HG02623 (cell line): Measurements from ENCODE around the gene TXNDC2.
"Not testable (repeated sequence)": the region's sequence is repeated elsewhere in the genome, so short reads cannot be mapped to it uniquely, and the experiment has no call there.

Experiments
- ATAC-seq: cut with Tn5 transposase; IDR thresholded peaks from one replicate; pipeline ENCODE4 v1.9.1; 2021; ENCODE audit warnings: moderate library complexity; ENCODE audit not compliant: unreplicated experiment

Gene TXNDC2

DNA sequence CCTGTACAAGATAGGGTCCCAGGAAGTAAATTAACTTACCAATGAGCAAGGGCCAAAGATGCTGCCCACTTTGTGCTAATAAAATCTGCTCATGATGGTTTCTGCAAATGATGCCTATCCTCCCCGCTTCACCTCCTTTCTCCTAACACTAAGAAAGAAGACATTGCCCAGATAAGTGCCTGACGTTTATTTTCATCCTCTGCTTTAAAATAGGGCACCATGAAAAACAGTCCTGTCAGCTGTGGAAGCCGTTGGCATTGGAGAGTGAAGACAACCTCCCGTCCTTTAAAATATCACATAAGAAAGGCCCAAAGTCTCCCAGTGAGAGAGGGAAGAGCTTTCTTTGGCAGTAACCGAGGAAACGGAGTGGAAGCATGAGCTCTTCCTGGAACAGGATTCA lies 1.7 kb upstream of the TXNDC2 start:
- no peak for ATAC-seq

DNA sequence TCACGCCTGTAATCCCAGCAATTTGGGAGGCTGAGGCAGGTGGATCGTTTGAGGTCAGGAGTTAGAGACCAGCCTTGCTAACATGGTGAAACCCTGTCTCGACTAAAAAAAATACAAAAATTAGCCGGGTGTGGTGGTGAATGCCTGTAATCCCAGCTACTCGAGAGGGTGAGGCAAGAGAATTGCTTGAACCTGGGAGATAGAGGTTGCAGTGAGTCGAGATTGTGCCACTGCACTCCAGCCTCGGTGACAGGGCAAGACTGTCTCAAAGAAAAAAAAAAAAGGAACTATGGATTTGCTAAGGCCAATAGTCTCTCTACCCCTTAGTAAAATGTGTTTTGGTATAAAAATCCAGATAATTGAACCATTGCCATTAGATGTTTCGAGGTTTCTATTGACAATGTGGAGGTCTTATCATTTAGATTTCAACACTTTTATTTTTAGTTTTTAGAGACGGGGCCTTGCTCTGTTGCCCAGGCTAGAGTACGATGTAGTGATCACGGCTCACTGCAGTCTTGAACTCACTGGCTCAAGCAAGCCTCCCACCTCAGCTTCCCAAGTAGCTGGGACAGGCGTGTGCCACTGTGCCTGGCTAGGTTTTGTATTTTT lies 1.1 kb upstream of the TXNDC2 start:
- ATAC-seq: no peak

DNA sequence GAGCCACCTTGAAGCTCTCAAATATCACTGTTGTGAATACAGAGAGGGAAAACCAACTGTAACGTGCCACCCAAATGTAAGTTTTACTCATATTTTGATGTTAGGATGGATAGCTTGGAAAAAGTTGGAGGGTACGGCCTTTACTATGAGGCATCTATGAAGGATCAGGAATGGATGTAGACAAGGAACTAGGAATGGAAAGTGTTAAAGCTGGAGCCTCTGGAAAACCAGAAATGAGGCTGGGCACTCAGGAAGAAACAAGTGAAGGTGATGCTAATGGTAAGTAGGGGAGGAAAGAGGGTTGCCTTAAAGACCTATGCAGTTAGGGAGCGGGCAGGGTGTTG lies 204 bp downstream of the TXNDC2 start:
- no peak for ATAC-seq

DNA sequence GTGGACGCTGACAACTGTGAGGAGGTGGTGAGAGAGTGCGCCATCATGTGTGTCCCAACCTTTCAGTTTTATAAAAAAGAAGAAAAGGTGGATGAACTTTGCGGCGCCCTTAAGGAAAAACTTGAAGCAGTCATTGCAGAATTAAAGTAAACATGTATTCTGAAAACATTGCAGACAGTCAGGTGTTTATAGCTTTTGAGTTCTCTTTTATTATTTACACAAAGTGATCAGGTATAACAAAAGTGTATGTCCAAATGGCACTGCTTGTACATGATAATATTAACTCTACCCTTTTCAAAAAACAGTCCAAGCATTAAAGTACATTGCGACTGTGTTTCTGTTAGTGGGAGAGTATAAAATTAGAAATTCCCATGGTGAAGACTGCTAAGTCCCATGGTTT lies 2.2 kb downstream of the TXNDC2 start:
- no peak for ATAC-seq

DNA sequence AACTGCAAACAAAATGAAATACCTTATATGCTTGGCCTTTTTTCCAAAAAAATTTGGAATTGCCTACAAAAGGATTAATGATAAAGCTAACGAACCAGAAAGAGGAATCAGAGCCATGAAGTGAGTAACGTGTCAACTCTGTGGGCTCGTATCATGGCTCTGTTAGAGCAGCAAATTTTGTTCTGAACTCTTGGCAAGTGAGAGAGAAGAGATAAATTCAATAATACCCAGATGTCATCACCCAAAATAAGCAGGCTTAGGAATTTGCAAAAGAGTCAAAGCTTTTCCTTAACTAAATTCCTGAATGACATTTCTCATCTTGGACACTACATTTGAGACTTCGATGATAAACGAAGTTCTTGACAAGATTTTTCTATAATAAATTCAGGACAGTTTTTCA lies 4.4 kb downstream of the TXNDC2 start:
- ATAC-seq: no peak

DNA sequence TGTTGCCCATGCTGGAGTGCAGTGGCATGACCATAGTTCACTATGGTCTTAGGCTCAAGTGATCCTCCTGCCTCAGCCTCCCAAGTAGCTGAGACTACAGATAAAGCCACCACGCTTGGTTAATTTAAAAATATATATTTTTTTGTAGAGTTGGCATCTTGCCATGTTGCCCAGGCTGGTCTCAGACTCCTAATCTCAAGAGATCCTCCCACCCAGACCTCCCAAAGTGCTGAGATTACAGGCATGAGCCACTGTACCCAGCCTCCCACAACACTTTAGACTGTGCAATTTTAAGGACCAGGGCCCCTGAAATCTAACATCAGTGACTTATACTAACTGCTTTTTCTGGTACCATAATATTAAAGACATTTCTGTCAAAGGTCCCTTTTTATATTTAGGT lies 5.2 kb downstream of the TXNDC2 start:
- no peak for ATAC-seq

DNA sequence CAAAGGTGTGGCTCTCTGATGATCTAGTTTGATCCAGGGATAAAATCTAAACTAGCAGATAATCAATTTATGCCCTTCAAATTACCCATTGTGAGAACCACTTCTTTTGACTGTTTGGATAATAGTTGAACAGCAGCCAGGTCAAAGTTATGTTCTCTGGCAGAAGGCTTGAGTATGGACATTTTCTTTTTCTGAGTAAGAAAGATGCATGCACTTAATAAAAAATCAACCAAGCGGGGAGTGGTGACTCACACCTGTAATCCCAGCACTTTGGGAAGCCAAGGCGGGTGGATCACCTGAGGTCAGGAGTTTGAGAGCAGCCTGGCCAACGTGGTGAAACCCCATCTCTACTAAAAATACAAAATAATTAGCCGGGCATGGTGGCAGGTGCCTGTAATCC lies 5.7 kb downstream of the TXNDC2 start:
- not testable (repeated sequence) for ATAC-seq

DNA sequence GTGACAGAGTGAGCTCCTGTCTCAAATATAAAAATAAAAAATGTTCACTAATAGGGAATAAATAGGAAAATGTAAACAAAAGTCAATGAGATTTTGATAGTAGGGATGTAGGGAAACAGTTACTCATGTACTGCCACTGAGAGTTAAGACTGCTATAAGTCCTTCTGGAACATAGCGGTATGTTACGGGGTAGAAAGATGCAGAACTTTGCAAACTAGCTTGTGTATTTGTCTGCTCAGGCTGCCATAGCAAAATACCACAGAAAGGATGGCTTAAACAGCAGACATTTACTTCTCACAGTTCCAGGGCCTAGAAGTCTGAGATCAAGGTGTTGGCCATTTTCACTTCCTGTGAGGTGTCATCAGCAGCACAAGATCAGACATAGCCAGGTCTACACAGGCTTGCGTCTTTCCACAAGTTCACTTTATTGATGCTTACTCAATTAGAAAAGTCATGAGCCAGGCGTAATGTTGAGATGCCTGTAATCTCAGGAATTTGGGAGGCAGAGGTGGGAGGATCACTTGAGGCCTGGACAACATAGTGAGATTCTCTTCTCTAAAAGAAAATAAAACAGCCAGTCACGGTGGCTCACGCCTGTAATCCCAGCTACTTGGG lies 8.8 kb downstream of the TXNDC2 start:
- no peak for ATAC-seq

DNA sequence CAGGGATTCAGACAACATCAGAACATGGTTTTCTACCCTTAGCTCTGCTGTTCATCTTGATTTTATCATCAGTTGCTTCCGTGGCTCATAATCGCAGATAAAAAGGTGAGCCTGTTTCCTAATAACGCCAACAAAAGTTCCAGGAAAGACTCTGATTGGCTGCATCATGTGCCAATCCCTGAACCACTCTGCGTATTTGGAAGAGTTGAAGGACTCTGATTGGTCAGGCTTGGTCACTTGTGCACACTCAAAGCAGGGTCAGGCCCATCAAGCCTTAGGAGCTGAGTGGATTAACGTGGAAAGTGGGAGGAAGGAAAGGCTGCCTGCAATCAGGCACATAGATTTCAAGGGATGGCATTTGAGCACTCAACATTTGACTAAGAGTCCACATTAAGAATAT lies 11.4 kb downstream of the TXNDC2 start:
- ATAC-seq: no peak

DNA sequence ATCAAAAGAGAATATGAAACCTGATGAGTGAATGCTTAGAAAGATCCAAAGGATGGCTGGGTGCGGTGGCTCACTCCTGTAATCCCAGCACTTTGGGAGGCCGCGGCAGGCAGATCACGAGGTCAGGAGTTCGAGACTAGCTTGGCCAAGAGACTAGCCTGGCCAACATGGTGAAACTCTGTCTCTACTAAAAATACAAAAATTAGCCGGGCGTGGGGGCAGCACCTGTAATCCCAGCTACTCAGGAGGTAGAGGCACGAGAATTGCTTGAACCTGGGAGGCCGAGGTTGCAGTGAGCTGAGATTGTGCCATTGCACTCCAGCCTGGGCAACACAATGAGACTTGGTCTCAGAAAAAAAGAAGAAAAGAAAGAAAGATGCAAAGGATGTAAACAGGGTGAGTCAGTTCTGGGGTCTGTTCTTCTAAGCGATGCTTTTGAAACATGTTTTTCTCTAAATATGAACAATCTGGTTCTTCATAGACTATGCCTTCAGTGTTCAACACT lies 12.1 kb downstream of the TXNDC2 start:
- ATAC-seq: not testable (repeated sequence)

DNA sequence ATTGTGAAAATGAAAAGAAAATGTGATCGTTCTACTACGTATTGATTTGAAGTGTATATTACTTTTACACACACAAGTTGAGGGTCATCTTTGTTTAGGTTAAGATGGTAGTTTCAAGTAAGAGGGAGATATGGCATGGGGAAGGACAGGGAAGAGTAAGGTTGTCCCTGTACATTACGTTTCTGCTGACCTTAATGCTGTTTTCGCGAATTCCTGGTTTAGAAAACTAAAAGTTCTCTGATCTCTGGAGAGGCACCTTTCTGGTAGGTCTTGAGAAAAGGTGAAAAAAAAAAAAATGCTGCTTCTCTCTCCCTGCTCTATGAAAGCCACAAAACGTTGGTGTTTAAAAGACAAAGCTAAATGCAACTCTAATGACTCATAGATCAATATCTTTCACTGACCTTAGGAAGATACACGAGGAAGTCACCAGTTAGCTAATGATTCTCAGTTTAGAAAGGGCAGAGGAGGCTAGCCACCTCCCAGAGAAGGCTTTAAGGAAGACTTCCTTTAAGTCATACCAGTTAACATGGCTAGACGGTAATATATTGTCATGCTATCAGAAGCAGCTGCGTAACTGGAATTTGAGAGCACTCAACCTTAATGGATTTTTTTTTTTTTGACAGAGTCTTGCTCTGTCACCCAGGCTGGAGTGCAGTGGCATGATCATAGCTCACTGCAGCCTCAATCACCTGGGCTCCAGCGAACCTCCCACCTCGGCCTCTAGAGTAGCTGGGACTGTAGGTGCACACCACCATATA lies 13.2 kb downstream of the TXNDC2 start:
- ATAC-seq: no peak

DNA sequence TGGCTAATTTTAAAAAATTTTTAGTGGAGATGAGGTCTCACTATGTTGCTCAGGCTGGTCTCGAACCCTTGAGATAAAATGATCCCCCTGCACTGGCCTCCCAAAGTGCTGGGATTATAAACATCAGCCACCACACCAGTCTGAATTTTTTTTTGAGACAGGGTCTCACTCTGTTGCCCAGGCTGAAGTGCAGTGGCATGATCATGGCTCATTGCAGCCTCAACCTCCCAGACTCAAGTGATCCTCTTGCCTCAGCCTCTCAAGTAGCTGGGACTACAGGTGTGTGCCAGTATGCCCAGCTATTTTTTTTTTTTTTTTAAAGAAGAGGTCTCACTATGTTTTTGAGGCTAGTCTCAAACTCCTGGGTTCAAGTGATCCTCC lies 13.8 kb downstream of the TXNDC2 start:
- ATAC-seq: not testable (repeated sequence)

DNA sequence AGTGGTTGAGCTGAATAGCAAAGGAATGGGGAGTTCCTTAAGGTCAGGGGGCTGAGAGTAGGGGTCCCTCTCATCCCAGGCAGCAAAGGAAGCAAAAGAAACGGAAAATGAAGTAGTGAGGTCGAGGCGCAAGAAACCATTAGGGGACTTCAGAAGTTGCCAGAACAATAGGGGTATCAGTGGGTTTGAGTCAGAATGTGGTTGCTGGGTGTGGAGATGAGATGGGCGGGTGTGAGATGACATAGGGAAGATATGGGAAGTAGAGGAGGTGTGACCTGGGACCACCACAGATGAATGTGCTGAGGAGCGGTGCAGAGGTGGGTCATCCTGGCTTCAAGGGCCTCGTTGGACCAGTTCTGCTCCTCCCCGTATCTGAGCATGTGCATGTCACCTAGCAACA lies 14.9 kb downstream of the TXNDC2 start:
- ATAC-seq: no peak

DNA sequence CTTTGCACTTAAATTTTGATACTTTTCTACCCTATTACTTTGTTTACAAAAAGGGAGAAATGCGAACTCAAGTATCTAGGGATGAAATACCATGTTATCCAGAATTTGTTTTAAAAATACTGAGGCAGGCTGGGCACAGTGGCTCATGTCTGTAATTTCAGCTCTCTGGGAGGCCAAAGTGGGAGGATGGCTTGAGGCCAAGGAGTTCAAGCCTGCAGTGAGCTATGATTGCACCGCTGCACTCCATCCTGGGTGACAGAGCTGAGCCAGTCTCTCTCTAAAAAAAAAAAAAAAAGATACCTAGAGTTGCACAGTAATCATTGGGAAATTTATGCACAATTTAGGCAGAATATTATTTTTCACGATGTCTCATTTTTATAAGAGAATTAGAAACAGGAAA lies 15.6 kb downstream of the TXNDC2 start:
- ATAC-seq: no peak

DNA sequence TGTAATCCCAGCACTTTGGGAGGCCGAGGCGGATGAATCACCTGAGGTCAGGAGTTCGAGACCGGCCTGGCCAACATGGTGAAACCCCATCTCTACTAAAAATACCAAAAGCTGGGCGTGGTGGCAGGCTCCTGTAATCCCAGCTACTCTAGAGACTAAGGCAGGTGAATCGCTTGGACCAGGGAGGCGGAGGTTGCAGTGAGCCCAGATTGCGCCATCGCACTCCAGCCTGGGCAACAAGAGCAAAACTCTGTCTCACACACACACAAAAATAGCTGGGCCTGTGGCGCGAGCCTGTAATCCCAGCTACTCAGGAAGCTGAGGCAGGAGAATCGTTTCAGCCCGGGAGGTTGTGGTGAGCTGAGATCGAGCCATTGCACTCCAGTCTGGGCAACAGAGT lies 16.5 kb downstream of the TXNDC2 start:
- not testable (repeated sequence) for ATAC-seq

DNA sequence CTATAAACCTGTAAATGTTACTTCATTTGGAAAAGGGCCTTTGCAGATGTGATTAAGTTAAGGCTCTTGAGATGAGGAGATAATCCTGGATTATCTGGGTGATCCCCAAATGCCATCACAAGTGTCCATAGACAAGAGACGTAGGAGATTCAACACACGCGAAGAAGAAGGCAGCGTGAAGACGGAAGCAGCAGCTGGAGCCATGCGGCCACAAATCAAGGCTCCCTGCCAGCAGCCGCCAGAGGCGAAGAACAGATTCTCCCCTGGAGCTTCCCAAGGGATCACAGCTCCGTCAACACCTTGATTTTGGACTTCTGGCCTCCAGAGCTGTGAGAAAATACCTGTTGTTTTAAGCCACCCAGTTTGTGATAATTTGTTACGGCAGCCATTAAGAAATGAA lies 17.1 kb downstream of the TXNDC2 start:
- no peak for ATAC-seq

DNA sequence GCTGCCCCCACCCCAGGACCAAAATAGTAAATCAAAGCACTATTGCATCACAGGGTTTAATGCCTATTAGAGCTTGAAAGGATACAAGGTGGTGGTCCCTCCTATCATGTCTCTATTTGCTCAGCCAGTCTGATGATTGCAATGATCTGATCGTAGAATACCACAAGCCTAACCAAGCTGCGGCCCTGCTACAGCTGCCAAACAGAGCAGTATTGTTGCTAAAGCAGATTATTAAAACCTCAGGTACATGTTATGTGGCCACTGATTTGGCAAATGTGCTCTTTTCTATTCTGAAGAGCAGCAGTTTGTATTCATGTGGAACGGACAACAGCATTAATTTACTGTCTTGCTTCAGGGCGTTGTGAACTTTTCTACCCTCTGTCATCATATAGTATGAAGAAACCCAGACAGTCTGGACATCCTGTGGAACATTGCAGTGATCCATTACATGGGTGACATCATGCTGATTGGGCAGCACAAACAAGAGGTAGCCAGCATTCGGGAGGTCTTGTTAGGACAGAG lies 19.7 kb downstream of the TXNDC2 start:
- ATAC-seq: no peak

DNA sequence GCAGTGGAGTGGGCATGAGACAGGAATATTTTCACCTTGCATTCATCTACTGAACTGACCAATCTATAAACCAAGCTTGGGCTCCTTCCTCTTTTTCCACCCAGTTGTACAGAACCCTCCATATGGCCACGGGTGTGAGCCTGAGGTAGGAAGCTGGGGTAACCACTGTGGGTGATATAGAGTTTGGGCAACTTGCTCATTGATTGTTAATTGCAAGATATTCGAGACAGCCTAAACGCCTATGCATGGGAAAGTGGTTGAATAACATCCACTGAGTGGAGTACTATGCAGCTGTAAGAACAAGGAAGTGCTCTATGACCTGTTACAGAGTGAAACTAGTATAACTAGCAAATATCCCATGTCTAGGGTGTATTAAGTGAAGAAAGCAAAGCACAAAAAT lies 20.7 kb downstream of the TXNDC2 start:
- no peak for ATAC-seq

DNA sequence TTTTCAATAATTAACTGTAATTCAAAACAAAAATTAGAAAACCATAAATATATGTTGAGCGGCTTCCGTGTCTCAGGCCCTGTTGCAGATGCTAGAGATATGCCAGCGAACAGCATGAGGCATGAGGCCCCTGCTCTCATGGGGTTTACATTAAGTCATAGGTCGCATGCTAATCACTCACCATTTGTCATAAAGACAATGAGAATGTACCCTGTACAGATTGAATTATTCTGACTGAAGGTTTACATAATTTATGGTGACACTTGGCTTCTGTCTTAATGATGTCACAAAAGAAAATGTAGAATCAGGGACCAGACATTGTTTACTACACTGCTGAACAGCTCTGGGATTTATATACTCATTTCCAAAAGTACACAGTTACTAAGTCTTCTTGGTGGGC lies 22.1 kb downstream of the TXNDC2 start:
- ATAC-seq: no peak

DNA sequence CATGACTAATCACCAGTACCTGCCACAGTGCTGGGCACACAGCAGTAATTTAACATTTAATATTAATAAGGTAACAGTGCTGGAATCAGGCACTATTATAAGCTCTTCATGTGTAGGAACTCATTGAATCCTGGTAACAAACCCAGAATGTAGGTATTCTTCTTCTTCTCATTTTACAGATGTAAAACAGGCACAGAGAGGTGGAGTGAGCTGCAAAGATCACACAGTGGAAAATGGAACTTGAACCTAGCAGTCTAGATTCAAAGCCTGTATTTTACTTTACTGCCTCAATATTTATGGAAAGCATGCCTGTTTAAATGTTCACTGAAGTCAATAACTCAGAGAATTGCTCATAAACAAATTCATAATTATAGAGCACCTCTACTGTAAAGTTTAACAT lies 24.3 kb downstream of the TXNDC2 start:
- no peak for ATAC-seq

DNA sequence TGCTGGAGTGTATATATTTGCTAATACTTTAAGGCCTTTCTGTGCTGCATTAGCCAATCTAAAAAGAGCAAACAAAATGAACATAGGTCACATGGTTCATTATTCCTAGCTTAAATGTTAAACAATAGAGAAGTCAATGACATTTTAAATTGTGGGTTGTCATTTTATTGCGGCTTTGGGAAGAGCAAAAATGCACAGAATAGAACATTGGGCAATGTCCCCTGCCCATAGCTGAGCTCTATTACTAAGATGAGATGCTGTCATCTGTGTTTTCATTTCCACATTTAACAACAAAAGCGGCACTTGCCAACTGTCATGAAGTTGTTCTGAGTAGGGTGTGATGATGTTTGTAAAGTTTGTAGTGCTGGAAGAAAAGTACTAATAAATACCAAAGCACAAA lies 24.9 kb downstream of the TXNDC2 start:
- no peak for ATAC-seq

DNA sequence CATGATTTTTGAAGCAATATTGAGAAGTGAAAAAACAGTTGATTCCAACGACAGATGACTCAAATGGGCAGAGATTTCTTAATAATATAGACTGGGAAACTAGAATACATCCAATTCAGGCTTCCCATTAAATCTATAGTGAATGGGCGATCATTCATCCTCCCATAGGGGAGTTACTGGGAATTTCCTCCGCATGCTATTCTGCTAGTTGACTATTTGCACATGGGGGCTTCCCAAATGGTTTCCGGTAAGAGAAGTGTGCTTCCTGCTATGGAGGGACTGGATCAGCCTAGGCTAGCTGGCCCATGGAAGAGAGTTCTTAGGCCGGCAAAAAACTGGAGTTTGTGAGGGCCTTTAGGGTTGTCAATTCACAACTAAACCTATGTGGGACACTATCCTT lies 25.5 kb downstream of the TXNDC2 start:
- ATAC-seq: no peak
